OCI-M1 (cell line): ENCODE data around the gene FAM111A.
"Not testable (repeated sequence)": the region's sequence is repeated elsewhere in the genome, so short reads cannot be mapped to it uniquely, and the experiment has no call there.

Source experiments
- DNase-seq: peaks from one replicate; lab custom pipeline; 2025; lab: John Stamatoyannopoulos, UW

The FAM111A gene, protein sequence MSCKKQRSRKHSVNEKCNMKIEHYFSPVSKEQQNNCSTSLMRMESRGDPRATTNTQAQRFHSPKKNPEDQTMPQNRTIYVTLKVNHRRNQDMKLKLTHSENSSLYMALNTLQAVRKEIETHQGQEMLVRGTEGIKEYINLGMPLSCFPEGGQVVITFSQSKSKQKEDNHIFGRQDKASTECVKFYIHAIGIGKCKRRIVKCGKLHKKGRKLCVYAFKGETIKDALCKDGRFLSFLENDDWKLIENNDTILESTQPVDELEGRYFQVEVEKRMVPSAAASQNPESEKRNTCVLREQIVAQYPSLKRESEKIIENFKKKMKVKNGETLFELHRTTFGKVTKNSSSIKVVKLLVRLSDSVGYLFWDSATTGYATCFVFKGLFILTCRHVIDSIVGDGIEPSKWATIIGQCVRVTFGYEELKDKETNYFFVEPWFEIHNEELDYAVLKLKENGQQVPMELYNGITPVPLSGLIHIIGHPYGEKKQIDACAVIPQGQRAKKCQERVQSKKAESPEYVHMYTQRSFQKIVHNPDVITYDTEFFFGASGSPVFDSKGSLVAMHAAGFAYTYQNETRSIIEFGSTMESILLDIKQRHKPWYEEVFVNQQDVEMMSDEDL

DNA sequence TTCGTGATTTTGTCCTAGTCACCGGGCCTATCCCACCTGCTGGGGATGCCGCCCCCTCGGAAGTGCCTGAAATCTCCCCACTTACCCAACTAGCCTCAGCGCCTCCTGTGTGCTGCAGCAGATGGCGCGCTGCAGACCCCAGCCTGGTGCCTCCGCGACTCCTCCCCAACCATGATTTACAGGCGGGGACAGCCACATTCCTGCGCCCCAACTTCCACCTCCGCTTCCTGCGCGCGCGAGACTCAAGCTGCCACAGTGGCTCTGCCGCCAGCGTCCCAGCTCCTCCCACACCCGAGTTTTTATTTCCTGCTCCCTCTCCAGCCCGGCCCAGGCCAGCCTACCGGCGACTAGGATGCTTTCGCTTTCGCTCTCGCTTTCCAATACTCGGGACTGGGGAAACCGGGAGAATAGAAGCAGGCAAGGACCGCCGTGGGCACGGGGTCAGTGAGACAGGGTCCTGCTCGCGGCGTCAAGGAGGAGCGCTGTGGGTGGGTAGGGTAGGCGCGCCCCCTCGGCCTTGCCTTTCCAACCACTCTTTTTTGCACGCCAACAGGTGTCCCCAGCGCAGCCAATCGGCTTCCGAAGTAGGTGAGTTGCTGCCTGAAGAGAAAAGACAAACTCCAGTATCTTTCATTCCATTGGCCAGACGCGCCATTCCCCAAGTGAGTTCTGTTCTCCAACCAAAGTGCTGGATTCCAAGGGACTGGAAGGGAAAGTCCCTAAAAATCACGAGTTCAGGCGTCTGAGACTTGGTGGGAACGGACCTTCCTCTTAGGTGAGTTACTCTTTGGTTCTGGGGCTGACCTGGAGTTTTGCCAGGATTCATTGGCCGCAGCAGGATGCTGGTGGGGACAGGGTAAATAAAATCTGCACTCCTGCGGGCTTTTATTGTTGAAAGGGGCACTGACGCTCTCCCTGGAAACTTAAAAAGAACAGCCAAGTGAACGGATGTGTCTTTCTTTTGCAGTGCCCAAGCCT is at the start of gene FAM111A:
TSS of gene FAM111A (plus strand) at position 327 of the 978 bp plus-strand sequence. CDS start 6,017 bp downstream, outside the sequence.
- peak; percentile 90 for DNase-seq

- DNase-seq: not testable (repeated sequence)
Measured at GRCh38 chr11:59093576-59093975, 49.1 kb upstream of the FAM111A start.

DNA sequence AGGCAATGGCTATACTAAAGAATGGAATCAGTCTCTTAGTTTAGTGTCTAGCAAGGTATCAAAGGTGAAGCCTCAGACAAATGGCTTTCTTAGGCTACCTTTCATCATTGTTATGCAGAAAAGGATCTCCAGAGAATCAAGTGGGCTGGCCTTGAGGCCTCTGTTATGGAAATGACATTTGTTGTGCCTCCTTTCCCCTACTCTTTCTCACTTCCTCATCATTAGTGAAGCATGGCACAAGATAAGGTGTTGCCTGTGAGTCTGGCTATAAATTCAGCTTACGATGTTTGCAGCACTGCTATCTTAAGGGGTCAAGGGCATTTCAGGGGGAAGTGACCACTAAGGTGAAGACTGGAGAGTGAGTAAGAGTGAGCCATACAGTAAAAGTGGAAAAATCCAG is 47.4 kb upstream of the FAM111A start:
- peak; percentile 4 for DNase-seq

- not testable (repeated sequence) for DNase-seq
Measured at GRCh38 chr11:59095972-59096575, 46.6 kb upstream of the FAM111A start.

DNA sequence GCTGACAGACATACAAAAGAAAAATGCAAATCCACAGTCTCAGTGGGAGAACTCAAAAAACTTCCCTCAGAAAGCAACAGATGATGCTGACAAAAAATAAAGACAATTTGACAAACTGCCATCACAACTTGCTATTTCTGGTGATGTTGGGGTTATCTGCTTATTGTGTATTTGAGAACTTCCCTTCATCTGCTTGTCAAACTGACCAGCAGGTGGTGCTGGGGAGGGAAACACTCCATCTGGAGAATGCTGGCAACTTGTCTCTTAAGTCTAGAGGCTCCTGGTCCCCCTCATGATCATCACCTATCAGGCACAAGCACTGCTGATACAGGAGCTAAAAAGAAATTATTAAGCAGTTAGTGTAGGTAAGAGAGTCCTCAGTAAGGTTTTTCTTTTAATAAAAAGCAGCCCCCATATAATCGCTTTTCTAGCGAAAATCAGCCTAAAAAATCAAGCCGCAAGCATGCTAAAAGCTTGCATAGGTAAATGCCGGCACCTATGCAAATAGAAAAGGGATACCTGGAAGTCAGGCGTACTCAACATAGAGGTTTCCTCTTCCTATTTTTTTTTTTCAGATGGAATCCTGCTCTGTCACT is 45.4 kb upstream of the FAM111A start:
- peak; percentile 62 for DNase-seq

DNA sequence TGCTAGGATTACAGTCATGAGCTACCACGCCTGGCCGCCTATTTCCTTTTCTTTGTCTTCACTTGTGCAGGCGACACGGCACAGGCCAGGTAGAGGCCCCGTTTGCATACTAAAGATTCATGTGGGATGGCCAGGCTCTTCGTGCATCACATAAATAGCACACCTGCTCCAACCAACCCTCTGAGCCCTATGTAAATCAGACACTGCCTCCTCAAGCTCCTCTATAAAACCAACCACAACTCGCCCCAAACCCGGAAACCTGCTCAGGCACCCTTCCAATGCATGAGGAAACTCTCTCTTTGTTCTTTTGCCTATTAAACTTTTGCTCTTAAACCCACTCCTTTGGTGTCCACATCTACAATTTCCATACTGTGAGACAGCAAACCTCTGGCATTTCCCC is 44.7 kb upstream of the FAM111A start:
- not testable (repeated sequence) for DNase-seq

DNA sequence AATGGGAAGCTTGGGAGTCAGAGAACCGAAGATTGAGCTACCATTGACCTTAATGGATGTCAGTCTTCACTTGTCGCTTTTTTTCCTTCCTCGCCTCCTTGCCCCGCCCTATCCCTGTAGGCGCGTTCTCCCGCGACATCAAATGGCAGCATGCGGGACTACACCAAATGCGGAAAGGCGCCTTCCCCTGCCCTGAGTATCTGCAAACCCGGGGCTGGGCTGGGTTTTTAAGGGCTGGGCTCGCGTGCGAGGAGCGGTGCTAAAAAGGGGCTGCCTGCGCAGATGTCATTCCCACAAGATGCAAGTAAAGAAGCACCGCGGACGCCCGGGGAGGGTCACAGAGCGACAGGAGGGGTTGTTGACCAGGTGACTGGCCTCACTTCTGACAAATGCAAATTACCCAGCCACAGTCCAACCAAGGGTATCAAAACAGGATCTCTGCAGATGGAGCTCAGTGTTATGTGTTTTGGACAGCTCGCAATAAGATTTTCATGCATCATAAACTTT is 40.3 kb upstream of the FAM111A start:
- peak; percentile 83 for DNase-seq

DNA sequence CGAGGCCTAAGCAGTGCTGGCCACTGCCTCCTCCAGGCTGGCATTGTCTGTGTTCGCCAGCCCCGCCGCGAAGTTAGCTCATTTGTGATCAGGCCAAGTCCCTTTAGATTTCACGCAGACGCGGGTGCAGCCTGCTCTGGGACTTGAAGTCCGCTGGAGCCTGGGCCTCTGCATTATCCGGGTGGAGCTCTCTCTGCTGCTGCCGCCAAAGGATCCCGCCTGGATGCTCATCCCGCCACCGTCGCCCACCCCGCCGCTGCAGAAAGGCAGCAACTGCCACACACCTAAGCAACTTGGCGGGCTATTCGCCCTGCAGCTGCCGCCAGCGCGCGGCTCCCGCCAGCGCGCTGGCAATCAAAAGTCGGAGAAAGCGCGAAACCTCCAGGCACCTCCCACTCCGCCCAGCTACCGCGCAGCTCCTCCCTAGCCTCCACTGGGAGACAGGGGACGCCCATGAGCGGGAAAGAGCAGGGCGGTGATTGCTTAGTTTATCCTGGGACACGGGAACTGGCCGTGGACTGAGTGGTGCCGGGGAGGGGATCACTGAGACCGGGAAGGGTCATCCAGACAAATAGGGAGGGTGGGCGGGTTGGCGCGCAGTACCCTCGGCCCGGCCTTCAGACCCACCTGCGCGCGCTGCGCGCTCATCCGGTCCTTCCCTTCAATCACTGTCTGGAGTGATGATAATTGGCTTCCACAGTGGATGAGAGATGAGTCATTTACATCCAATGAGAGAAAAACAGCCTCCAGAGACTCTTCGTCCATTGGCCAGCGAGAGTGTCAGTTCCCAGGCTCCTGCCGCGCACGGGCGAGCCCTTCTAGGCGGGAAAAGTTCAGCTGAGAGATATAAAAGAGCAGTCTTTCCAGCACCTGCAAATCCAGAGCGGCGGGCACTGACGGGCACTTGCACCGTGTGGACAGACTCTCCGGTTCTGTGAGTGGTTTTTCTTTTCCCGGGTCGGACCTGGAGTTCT is 36.0 kb upstream of the FAM111A start, which contains the start of gene FAM111B:
TSS of gene FAM111B (plus strand) at position 875 of the 974 bp plus-strand sequence. CDS start 2,389 bp downstream, outside the sequence.
- peak; percentile 70 for DNase-seq

- not testable (repeated sequence) for DNase-seq
Measured at GRCh38 chr11:59107721-59108120, 34.9 kb upstream of the FAM111A start.

DNA sequence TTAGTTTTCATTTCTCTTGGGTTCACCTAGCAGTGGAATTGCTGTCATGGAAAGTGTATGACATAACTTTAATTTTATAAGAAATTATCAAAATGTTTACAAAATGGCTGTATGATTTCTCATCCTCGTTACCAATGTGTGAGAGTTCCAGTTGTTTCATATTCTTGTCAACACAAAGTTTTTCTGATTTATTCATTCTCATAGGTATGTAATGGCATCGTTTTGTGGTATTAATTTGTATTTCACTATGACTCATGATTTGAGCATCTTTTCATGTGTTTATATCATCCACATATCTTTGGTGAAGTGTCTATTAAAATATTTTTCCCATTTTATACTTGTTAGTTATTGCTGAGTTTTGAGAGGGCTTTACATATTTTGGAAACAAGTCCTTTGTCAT is 30.2 kb upstream of the FAM111A start:
- no peak for DNase-seq

GRCh38 chr11:59114344-59114743 is 28.3 kb upstream of the FAM111A start:
- no peak for DNase-seq

DNA sequence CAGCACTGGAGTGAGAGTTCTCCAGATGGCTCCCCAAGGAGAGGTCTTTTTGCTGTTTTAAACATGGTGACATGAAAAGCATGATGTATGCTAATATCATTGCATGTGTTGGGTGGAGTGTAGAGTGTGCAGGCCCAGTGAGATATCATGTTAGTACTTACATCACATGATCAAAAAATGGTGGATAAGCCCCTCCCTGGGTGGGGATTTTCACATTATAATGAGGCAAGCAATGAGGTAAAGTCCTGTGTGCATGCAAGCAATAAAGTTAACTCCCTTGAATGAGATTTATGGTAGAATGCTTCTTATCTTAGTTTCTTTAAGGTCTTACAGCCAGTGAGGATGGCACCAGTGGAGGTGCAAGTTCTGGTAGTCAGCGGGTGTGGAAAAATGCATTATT is 27.1 kb upstream of the FAM111A start:
- no peak for DNase-seq

GRCh38 chr11:59117774-59118173 is 24.9 kb upstream of the FAM111A start:
- DNase-seq: no peak

DNA sequence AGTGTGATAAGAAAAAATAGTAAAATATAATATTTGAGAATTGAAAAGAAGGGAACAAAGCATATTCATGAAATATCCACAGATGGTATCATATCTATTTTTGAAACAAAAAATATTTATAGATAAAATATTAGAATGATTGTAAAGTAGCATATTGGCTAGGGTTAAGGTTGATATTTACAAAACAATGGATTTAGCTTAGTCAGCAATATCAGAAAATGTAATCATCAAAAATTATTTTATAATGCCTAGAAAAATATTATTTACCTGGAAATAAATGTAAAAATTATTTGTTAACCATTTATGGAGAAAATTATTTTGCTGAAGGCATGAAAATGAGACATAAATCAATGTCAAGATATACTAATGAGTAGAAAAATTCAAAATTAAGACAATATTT is 22.8 kb upstream of the FAM111A start:
- no peak for DNase-seq

GRCh38 chr11:59135648-59136461 is 6.8 kb upstream of the FAM111A start:
- peak; percentile 88 for DNase-seq

GRCh38 chr11:59136551-59136950 is 6.1 kb upstream of the FAM111A start:
- DNase-seq: peak; percentile 83

- DNase-seq: no peak
Measured at GRCh38 chr11:59137190-59137589, 5.5 kb upstream of the FAM111A start.

- DNase-seq: no peak
Measured at GRCh38 chr11:59138643-59139042, 4.0 kb upstream of the FAM111A start.

GRCh38 chr11:59141191-59141590 is 1.5 kb upstream of the FAM111A start:
- no peak for DNase-seq
